Left ventricle myocardium inferior (tissue), 1 donor: Measurements from ENCODE around the gene PDE11A. TPM values are rescaled to one million over a fixed set of nuclear protein-coding genes. Genes with fewer than 3 reads are reported as not detected.

Experiments used
- DNase-seq: peaks from one replicate; pipeline ENCODE4 v3.0.0-alpha.2; 2020
- H3K27ac ChIP-seq: fragments of 200-600 bp; replicated peaks from 2 replicates; pipeline ENCODE4 v1.8.0; 2021
- H3K27me3 ChIP-seq: fragments of 200-600 bp; 2 replicates; pipeline ENCODE4 v1.8.0; 2021; ENCODE audit warnings: low read depth
- H3K36me3 ChIP-seq: fragments of 200-600 bp; 2 replicates; pipeline ENCODE4 v1.8.0; 2021
- H3K4me1 ChIP-seq: fragments of 200-600 bp; 2 replicates; pipeline ENCODE4 v1.8.0; 2021
- H3K4me3 ChIP-seq: fragments of 200-600 bp; 2 replicates; pipeline ENCODE4 v1.8.0; 2021; ENCODE audit warnings: mild to moderate bottlenecking, moderate library complexity
- H3K9me3 ChIP-seq: fragments of 200-600 bp; replicated peaks from 2 replicates; pipeline ENCODE4 v1.8.0; 2021
- CTCF ChIP-seq: fragments of 200-600 bp; IDR thresholded peaks from 2 replicates; pipeline ENCODE4 v1.8.0; 2021; ENCODE audit warnings: antibody characterized with exemption, mild to moderate bottlenecking, borderline replicate concordance
- intact Hi-C: fragments of 100-400 bp; cut with micrococcal nuclease; formaldehyde crosslinking; loops from one replicate; pipeline ENCODE4 v1.11.0; 2022
- total RNA-seq: library from RNA; stranded (reverse); fragmentation: NEBNext Ultra II Directional; extraction: Animal tissue kit (Norgen Biotek cat#: 25700); gene quantifications from one replicate; pipeline ENCODE4 v1.2.1, GENCODE V29; 2021
- donor health status: DM: no; HTN: yes; CAD: no; lungs with severe emphysema.

Gene PDE11A
- total RNA-seq, 1 donor from 2014 or later = 2.5 TPM

- TF ChIP-seq CTCF = no peak
- Histone ChIP-seq H3K4me1 (peaks cover 6% of the 10 kb centered on the region), H3K9me3 (no peaks in the 10 kb centered on the region), H3K27ac (no peak overlapping the region), H3K4me3 (no peak overlapping the region), H3K27me3 (no peaks in the 10 kb centered on the region), H3K36me3 (no peaks in the 10 kb centered on the region)
- intact Hi-C loops = no loop called here
- no peak for DNase-seq
Observed at GRCh38 chr2:177625744-177626650, 446.6 kb downstream of the PDE11A start.

- Histone ChIP-seq H3K27ac (peak overlapping the region; percentile 44), H3K36me3 (no peaks in the 10 kb centered on the region), H3K9me3 (no peaks in the 10 kb centered on the region), H3K4me1 (peaks cover 24% of the 10 kb centered on the region), H3K4me3 (no peak overlapping the region), H3K27me3 (no peaks in the 10 kb centered on the region)
- no peak for DNase-seq
- intact Hi-C loops = no loop called here
- no peak for TF ChIP-seq CTCF
Observed at GRCh38 chr2:177622521-177622920, 450.1 kb downstream of the PDE11A start.

GRCh38 chr2:177619986-177620385 is 452.6 kb downstream of the PDE11A start:
- peaks cover 24% of the 10 kb centered on the region for H3K4me1 ChIP-seq
- no peaks in the 10 kb centered on the region for H3K9me3 ChIP-seq
- H3K27ac ChIP-seq = no peak overlapping the region
- no peak overlapping the region for H3K4me3 ChIP-seq
- TF ChIP-seq CTCF = no peak
- no peak for DNase-seq
- H3K36me3 ChIP-seq = no peaks in the 10 kb centered on the region
- intact Hi-C loops = no loop called here
- H3K27me3 ChIP-seq = no peaks in the 10 kb centered on the region

- Histone ChIP-seq H3K36me3 (no peaks in the 10 kb centered on the region), H3K27me3 (no peaks in the 10 kb centered on the region), H3K9me3 (no peaks in the 10 kb centered on the region), H3K4me3 (peak overlapping the region; percentile 82), H3K27ac (peak overlapping the region; percentile 95), H3K4me1 (peaks cover 24% of the 10 kb centered on the region)
- intact Hi-C loops = no loop called here
- TF ChIP-seq CTCF = no peak
- DNase-seq = no peak
Observed at GRCh38 chr2:177619461-177619860, 453.1 kb downstream of the PDE11A start.

GRCh38 chr2:177618255-177619253 is 454.0 kb downstream of the PDE11A start:
- DNase-seq = peak; percentile 92
- Histone ChIP-seq H3K27me3 (no peaks in the 10 kb centered on the region), H3K9me3 (no peaks in the 10 kb centered on the region), H3K4me3 (peak overlapping the region; percentile 82), H3K36me3 (no peaks in the 10 kb centered on the region), H3K27ac (peak overlapping the region; percentile 95), H3K4me1 (peaks cover 24% of the 10 kb centered on the region)
- TF ChIP-seq CTCF = no peak
- intact Hi-C loops = no loop called here
